ENCODE data around the gene LIF.

LIF gene

DNA sequence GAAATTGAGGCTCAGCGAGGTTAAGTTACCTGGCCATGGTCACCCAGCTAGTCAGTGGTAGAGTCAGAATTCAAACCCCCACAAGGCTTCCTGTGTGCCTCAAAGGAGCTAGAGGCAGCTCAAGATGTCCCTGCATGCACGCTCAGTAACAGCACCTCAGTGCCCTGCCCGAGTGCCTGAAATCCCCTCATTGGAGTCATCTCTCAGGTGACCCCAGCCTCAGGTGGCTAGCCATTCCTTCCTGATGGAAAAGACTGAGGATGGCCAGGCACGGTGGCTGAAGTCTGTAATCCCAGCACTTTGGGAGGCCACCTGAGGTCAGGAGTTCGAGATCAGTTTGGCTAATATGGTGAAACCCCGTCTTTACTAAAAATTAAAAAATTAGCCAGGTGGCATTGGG, 36.9 kb downstream of the LIF start:
- DNase-seq (ENCODE audit: extremely low spot score) = no peak
- TF ChIP-seq TARDBP (IDR thresholded peaks at IDR 0.05) (no peak), CTBP1 (IDR thresholded peaks at IDR 0.05; ENCODE audit: borderline replicate concordance) (no peak)
- ChIA-PET POLR2A (no interaction called here), CTCF (interaction anchor here (0.6 kb wide), 1 partner anchor 46 kb away, joined by 4 read pairs; no protein-coding TSS in a partner anchor)

- DNase-seq (ENCODE audit: extremely low spot score) = no peak
- TF ChIP-seq CTBP1 (IDR thresholded peaks at IDR 0.05; ENCODE audit: borderline replicate concordance) (no peak), L3MBTL2 (conservative IDR thresholded peaks at IDR 0.05) (no peak), SP1 (IDR thresholded peaks at IDR 0.05) (no peak), HDGF (IDR thresholded peaks at IDR 0.05; ENCODE audit: borderline replicate concordance) (no peak), SUZ12 (IDR thresholded peaks at IDR 0.05) (no peak), FOXM1 (IDR thresholded peaks at IDR 0.05; ENCODE audit: borderline replicate concordance) (no peak), FOXK2 (IDR thresholded peaks at IDR 0.05) (no peak), ZNF384 (IDR thresholded peaks at IDR 0.05) (no peak), ELF4 (IDR thresholded peaks at IDR 0.05) (no peak), TARDBP (IDR thresholded peaks at IDR 0.05) (no peak), BHLHE40 (IDR thresholded peaks at IDR 0.05; ENCODE audit: borderline replicate concordance) (no peak)
- POLR2A ChIA-PET = interaction anchor here (0.6 to 0.8 kb wide), 2 partner anchors 13 to 30 kb away, joined by 3 to 4 read pairs; no protein-coding TSS in a partner anchor
- CTCF ChIA-PET = no interaction called here
Measured at GRCh38 chr22:30208631-30209603, 37.6 kb downstream of the LIF start.

DNA sequence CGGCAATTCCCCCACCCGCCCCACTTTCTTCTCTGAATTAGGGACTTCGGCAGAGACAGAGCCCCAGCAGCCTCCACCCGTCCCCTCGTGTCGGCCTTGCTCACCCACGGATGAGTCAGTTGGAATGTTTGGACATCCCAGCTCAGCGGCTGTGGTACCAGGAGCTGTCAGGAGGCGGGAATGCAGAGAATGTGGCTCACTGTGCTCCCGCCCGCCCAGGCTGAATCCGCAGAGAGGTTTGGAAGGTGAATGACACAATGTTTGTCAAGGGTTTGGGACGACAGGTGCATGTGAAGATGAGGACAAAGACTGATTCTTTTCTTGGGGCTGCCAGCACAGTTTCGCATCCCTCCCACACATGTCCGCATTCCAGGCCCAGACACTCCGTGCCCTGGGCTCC, 39.6 kb downstream of the LIF start:
- DNase-seq (ENCODE audit: extremely low spot score) = no peak
- TF ChIP-seq LEF1 (IDR thresholded peaks at IDR 0.05; ENCODE audit: borderline replicate concordance) = no peak
- no peak for TF ChIP-seq L3MBTL2 (conservative IDR thresholded peaks at IDR 0.05)
- no peak for TF ChIP-seq FOXM1 (IDR thresholded peaks at IDR 0.05; ENCODE audit: borderline replicate concordance)
- TF ChIP-seq BHLHE40 (IDR thresholded peaks at IDR 0.05; ENCODE audit: borderline replicate concordance) = no peak
- no peak for TF ChIP-seq NFRKB (IDR thresholded peaks at IDR 0.05)
- ChIA-PET CTCF (no interaction called here), POLR2A (no interaction called here)

DNA sequence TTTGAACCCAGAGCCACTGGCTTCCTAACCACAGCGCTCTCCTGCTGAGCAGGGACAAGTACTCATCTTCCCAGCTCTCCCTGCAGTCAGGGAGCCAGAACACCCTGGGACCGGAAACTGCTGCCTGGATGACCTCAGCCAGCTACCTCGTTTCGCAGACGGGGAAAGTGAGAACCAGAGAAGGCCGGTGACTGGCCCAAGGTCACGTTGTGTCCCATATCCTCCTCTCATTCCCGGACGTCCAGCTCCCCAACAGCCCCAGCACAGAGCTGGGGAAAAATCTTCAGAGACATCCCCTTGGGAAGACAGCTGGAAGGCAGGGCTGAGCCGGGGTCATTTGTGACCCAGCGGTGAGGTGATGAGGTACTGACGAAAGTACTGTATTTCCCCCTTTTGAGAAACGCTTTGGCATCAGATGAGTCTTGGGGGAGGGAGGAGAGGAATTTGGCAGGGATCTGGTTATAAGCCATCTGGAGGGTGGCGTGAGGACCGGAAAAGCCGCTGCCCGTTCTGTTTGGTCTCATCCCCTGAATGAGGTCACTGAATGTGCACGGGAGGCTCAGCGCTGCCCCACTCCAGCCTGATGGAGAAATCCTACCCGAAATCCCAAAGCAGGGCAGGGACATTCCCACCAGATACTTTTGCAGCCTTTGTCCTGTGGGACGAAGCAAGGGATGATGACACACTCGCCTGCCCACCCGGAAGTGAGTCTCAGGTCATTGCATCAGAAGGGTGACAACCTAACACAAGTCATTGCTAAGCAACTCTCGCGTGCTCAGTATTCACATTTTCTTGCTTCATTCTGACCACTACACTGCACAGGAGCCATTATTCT, 41.1 kb downstream of the LIF start:
- ChIA-PET CTCF (interaction anchor here (0.7 kb wide), 1 partner anchor 21 kb away, joined by 4 read pairs; no protein-coding TSS in a partner anchor), POLR2A (interaction anchor here (0.6 to 1.0 kb wide), 2 partner anchors 9 to 50 kb away, joined by 3 read pairs; no protein-coding TSS in a partner anchor)
- no peak for DNase-seq (ENCODE audit: extremely low spot score)
- TF ChIP-seq ZNF384 (IDR thresholded peaks at IDR 0.05) = no peak
- no peak for TF ChIP-seq ELF4 (IDR thresholded peaks at IDR 0.05)
- TF ChIP-seq CTBP1 (IDR thresholded peaks at IDR 0.05; ENCODE audit: borderline replicate concordance) = no peak

GRCh38 chr22:30204742-30205111, 41.8 kb downstream of the LIF start:
- DNase-seq (ENCODE audit: extremely low spot score) = no peak
- ChIA-PET CTCF (no interaction called here), POLR2A (interaction anchor here (1.0 kb wide), 1 partner anchor 8 kb away, joined by 3 read pairs; no protein-coding TSS in a partner anchor)
- TF ChIP-seq ARNT (IDR thresholded peaks at IDR 0.05) = no peak
- no peak for TF ChIP-seq HDGF (IDR thresholded peaks at IDR 0.05; ENCODE audit: borderline replicate concordance)
- TF ChIP-seq ELF4 (IDR thresholded peaks at IDR 0.05) = no peak
- TF ChIP-seq ZNF384 (IDR thresholded peaks at IDR 0.05) = no peak
- no peak for TF ChIP-seq FOXA1 (IDR thresholded peaks at IDR 0.05)
- TF ChIP-seq NFRKB (IDR thresholded peaks at IDR 0.05) = no peak

GRCh38 chr22:30204015-30204741, 42.4 kb downstream of the LIF start:
- ChIA-PET CTCF (no interaction called here), POLR2A (no interaction called here)
- TF ChIP-seq SP1 (IDR thresholded peaks at IDR 0.05) (no peak), SUZ12 (IDR thresholded peaks at IDR 0.05) (no peak), NFRKB (IDR thresholded peaks at IDR 0.05) (no peak), ZNF384 (IDR thresholded peaks at IDR 0.05) (no peak), L3MBTL2 (conservative IDR thresholded peaks at IDR 0.05) (no peak), FOXK2 (IDR thresholded peaks at IDR 0.05) (no peak), LEF1 (IDR thresholded peaks at IDR 0.05; ENCODE audit: borderline replicate concordance) (no peak), PKNOX1 (IDR thresholded peaks at IDR 0.05) (no peak), BHLHE40 (IDR thresholded peaks at IDR 0.05; ENCODE audit: borderline replicate concordance) (no peak), ELF4 (IDR thresholded peaks at IDR 0.05) (no peak), FOXM1 (IDR thresholded peaks at IDR 0.05; ENCODE audit: borderline replicate concordance) (no peak), CTBP1 (IDR thresholded peaks at IDR 0.05; ENCODE audit: borderline replicate concordance) (no peak), ARNT (IDR thresholded peaks at IDR 0.05) (no peak), FOXA1 (IDR thresholded peaks at IDR 0.05) (no peak), TARDBP (IDR thresholded peaks at IDR 0.05) (no peak), HDGF (IDR thresholded peaks at IDR 0.05; ENCODE audit: borderline replicate concordance) (no peak)
- no peak for DNase-seq (ENCODE audit: extremely low spot score)

All from HEK293T (cell line).